HG02678 (cell line): ENCODE data around the gene MAPKAP1.
"Not testable (repeated sequence)": the region's sequence is repeated elsewhere in the genome, so short reads cannot be mapped to it uniquely, and the experiment has no call there.

Experiments
- ATAC-seq: cut with Tn5 transposase; IDR thresholded peaks from one replicate; pipeline ENCODE4 v1.9.1; 2021; ENCODE audit warnings: mild to moderate bottlenecking, moderate library complexity; ENCODE audit not compliant: unreplicated experiment

The MAPKAP1 gene

DNA sequence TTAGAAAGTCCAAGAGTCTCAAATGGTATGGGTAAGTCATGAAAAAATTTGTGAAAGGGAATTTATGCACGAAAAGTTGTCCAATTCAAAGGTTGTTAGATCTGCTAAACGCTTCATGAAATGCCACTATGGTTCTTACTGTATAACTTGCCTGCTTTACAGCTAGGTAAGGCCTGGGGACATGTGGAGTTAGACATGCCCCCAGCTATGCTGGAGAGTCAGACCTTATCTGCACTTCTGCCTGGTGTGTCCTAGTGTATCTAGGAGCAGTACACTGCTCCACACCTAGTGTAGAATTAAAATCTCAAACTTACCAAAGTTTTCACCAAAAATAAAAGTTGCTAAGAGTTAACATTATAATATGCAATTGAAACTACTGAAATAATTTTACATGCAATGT is 136.8 kb downstream of the MAPKAP1 start:
- ATAC-seq, result no peak

DNA sequence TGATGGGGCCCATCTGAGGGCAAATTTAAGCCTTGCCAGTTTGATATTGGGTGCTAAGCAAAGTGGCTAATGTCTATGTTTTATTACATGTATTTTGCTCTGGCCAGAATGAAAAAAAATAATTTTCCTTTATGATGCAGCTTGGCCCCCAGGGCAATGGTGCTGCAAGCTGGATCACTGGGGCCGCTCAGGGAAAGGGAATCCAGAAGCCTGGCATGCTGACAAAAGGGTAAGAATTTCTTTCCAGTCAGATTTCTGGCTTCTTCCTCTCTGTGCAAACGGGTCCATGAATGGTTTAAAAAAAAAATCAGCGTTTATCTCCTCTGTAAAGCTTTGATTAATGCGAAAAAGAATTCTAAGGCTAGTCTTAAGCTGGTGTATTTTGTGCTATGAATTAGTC is 138.4 kb downstream of the MAPKAP1 start:
- no peak for ATAC-seq

DNA sequence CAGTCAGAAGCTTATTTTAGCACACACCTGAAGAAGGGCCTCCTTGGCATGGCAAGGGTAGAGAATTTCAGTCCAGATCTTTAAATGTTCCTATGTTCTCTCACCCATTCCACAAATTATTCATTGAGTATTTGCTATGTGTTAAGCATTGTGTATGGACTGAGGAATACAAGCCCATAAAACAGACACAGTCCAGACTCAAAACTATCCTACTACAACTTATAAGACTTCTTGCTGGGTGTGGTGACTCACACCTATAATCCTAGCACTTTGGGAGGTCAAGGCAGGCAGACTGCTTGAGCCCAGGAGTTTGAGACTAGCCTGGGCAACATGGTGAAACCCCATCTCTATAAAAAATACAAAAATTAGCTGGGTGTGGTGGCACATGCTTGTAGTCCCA is 141.0 kb downstream of the MAPKAP1 start:
- ATAC-seq, result not testable (repeated sequence)

DNA sequence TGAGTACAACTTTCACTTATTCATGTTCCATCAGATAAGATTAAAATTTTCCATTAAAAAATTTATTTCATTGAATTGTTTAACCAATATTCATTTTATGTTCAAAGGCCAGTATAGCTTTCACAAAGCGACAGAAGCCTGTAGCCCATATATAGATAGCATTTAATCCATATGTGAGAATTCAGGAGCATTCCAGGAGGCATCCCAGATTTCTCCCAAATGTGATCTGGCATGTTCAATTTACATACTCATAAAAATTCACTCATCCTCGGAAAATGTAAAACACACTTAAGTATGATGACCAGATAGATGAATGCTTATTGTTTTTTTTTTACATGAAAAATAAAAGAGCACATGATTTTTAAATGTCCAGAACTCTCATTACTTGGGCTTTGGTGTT is 141.9 kb downstream of the MAPKAP1 start:
- no peak for ATAC-seq

DNA sequence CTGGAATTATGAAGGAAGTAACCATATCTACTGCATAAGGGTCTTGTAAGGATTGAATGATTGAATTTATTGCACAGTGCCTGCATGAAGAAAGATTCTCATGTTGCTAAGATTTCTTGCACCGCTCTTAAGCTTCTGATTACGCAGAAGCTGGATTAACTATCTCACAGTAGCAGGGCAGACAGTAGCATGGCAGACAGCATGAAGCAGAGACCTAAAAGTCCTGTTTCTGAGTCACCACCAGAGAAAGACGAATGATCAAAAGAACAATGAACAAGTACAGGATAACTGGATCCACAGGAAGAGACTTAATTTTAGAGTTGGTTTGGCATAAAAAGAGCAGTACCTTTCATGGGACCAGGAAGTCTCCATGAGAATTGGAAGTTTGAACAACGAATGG is 142.4 kb downstream of the MAPKAP1 start:
- ATAC-seq, result no peak

DNA sequence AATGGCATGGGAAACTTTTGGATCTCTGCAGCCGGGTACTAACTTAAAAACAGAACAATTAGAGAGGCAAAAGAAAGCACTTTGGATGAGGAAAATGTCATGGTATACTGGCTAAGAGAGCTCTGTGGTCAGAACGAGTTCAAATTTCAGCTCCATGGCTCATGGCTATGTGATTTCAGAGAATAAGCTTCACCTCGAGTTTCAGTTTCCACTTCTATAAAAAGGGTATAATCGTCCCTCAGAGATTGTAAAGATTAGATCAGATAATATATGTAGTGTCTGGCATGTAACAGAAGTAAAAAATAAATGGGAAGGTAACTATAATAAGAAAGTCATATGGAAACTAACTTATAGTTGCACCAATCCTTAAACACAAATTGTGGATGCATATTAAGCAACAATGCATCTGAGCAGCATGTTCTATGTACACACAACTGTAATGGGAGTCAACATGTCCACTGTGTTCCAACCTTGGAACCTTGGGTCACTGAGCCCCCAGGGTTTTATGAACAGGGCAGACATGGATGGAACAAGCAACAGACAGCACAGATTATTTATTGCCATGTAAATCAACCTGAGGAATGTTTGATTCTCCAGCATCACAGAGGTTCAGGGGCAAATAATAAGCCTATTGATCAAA is 145.4 kb downstream of the MAPKAP1 start:
- peak; percentile 60 for ATAC-seq

DNA sequence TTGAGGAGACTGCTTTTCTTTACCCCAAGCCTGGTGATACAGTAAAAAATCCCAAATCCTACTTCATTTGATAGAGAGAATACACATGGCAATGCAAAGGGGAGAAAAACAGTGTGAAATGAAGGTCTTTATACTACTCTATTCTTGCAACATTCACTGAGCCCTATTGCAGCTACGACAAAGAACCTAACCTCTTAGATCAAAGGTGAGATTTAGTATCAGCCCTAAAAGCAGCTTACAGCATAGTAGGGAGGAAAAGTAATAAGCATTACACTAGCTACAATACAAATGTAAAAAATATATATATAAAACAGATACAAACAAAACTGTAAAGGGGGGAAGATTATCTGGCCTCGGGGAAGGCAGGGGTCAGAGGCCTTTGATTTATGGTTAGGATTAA is 147.1 kb downstream of the MAPKAP1 start:
- ATAC-seq, result no peak

DNA sequence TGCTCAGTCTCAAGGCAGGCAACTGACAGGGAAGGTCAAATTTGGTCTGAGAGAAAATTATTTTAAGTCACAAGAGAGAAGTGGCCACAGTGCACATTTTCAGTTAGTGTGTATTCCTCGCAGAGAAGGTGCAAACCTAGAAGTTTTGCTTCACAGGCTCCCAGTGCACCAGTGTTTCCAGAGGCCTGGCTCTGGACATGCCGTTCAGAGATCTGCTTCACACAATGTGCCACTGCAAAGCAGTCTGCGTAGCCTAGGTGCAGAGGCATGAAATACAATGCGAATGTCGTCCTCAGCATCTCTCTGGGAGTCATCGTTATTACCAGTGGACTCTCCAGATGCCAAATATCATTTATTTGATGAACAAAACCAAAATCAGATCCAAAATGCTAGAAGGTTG is 147.8 kb downstream of the MAPKAP1 start:
- no peak for ATAC-seq

DNA sequence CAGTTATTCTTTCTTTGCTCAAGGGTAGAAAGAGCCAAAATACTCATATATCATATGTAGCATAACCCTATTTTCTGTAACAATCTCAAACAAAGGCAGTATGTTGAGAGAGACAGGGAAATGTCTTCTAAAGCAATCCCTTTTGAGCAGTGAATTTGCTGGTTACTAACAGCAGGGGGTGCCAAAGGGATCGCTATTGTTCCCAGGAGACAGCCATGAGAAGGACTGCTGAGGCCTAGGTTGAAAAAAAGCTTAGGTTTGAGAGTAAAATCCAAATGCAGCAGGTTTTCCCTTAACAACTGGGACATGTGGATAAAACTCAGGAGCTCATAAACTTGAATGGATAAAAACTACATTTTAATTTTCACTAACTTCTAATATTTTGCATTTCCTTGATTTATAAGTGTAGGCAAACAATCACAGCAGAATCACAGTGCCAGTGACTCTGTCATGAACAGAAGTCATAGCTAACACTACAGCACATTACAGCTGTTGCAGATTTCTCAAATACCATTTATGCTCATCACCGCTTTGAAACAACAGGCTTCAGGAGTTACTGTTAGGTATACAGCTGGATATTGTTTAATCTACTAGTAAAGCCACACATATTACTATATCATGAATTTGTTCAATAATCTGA is 148.4 kb downstream of the MAPKAP1 start:
- no peak for ATAC-seq

DNA sequence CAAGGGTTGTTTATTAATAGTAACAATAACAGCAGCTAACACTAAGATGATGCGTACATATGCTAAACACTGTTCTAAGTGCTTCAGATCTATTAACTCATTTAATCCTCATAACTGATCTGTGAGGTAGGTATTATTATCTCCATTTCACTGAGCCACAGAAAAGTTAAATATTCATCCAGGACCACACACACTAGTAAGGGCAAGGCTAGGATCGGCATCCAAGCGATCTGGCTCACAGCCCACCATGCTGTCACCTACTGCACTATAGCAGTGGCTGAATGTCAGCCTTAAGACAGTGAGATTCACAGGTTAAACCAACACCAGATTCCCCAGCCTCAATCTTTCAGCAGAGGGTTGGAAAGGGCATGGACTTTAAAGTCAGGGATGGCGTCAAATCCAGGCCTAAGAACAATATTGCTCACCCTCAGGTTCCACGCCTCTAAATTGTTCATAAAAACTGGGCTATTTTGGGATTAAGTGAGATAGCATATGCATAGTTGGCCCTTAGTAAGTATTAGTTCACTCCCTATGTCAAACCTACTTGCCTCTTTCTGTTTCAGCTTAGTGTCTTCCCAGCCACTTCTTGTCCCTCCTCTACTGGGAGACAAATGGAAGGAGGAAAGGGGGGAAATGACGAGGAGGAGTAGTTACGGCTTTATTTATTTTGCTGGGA is 150.8 kb downstream of the MAPKAP1 start:
- ATAC-seq, result no peak

DNA sequence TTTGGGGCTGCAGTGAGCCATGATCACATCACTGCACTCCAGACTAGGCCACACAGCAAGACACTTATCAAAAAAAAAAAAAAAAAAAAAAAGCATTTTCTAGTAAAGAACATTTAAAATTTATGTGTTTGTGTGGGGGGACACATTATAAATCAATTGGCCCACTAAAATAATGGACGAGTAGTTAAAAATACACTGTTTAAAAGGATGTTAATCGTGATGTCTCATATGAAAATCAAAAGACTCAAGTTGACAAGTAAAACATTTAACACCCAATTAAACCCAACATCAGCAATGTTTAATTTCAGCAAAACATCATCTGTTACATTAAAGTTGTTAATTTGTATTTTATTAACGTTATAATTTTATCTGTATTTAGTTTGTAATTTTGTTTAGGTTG is 152.3 kb downstream of the MAPKAP1 start:
- ATAC-seq, result no peak

DNA sequence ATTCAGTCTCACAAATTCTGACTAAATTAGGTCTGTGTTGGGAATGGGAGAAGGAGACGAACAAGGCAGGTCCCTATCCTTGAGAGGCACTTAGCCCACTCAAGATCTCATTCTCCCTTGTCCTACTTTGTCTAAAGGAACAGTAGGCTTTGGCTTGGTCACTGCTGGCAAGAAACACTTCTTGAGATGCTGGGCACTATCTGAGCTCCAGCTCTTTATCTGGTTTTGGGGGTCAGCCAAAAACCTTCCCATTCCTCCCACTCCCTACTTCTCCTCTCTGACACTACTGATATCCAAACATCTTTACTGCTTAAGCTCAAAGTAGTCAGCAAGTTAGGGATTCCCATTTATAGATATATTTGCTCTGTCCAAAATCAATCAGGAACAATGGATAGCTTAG is 155.2 kb downstream of the MAPKAP1 start:
- no peak for ATAC-seq

DNA sequence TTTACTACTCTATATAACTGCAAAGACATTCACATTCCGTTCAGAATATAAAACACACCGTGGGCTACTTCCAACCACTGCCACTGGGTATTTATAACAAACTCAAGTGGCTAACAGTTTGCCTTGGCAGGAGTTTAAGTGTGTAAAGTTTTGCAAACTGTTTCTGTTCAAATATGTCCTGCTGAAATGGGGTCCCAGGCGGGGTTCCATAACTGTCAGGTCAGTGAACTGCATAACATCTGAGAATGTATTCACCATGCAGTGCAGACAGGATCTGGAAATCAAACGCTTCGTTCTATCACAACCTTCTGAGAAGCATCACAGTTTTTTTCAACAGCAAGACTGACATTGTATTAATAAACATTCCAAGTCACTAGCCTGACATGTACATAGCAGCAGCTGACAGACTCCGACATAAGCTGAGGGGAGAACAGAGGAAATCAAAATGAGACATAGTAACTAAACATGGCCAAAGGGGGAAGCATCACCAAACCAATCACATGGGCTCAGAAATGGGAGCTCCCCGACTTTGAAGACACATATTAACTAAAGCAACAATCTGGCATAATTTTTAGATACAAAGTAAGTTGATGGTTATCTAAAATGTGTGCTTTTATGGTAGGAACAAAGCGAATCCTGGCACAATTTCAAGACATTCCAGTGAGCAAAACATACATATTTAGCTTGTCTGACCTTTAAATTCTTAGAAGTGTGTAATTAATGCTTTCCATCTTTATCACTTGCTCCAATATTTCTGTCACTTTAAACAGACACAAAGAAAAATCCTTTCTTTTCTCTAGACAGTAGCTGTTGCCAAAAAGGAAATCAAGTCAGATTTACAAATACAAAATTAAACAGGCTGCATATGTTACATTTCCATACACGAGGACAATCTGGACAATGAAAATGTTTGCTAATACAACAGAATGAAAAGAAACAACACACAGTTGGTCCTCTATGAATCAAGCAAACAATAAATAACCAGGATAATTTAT is 156.8 kb downstream of the MAPKAP1 start:
- ATAC-seq, result no peak

DNA sequence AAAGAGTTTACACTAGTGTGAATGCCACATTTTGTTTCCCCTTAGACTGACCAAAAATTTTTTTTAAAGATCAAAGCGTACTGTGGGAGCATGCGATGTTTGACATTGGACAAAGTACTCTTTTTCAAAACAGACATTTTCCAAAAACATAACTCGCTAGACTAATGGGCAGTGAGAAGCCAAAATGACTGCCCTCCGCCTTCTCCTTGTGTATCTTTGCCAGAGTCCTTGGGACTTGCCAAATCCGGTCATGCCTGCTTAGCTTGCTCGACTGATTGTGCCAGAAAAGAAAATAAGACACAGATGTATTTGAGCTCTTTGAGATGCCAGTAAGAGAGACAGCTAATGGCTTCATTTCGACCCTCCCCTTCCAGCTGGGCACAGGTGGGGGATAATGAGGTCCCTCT is 157.5 kb downstream of the MAPKAP1 start:
- ATAC-seq, result no peak

DNA sequence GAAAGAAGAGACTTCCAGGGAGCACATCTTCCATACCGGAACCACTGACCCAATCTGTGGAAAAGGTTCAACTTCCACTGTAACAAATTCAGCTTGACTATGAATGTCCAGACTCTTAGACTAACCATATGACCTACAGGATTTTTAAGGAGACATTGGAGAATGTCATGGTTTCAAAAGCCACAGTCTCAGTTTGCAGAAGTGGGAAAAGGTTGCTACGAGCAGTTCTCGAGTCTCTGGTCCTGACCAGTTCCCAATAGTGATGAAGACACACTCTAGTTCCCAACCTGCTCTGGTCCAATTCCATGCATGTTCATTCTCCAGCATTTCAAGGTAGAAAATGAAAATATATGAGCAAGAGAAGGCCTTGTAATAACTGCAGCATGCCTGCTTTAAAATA is 158.0 kb downstream of the MAPKAP1 start:
- ATAC-seq, result no peak

DNA sequence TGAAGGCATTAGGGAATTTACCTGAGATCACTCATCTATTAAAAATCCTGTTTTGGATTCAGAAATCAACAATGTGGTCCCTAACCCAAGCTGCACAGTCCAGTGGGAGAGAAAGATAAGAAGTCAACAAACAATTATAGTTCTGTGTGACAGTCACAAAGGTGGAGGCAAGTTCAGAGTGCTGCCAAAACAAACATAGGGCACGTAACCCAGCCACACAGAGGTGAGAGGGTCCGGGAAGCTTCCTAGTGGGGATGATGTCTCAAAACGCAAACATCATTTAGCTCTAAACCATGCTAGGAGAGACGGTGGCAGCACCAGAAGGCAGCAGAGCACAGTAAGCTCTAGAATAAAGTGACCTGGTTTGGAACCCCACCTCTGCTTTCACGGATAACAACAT is 158.9 kb downstream of the MAPKAP1 start:
- no peak for ATAC-seq

DNA sequence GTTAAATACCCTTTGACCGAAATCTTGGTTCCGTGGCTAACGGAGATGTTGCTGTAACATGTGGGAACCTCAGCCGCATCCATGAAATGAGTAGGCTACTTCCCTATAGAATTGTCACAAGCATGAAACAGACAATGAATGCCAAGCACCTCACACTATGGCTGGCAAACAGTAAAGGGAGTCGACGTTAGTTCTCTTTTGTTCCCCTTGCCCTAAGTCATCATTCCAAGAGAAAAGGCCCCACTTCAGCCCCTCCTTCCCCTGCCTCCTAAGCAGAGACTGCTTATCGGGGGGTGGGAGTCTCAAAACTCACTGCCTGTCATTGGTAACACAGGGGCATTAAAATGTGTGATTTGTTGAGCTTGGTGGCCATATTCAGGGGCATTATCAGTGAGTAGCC is 159.6 kb downstream of the MAPKAP1 start:
- ATAC-seq, result no peak

DNA sequence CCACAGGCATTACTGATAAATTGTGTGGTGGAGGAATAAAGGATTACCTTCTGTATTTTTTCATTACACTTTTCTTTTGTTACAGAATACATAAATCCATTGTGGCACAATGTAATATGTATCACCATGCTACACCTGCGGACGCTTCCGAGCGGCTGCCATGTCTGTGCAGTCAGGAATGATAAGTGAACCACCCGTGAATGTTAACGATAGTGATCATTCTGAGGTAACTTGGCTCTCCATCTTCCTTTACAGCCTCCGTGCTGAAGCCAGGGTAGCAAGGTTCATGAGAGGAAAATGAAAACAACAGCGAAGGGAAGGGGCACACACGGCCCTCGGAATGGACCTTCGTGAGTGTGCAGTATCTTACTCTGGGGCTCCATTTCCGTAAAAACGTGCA is 161.2 kb downstream of the MAPKAP1 start:
- ATAC-seq, result no peak

DNA sequence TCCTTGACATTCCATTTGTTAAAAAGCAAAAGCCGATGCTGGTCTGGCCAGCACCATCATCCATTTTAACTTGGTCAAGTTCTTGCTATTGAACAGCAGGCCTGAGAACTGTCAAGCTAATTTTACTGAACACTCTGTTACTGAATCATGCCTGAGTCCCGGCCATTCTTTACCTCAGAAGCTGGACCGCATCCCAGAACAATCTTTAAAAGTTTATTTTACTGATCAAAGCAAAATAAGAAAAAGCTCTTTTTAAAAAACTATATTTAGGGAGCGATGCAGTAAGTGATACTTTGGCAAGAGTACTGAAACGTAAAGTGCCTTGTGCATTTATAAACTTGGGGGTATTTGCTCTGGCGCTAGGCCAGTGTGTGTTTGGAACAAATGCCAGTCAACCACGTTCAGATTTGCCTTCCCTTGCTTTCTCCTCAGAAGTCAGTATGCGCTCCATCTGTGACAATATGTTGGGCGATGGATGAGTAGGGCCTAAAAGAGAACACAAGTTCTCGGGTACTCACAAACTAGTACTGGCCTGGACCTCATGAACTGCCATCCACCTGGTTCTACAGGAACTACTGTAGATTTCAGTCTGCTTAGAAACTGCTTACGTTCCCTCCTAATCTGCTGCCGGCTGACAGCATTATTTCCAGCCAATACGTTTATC is 161.9 kb downstream of the MAPKAP1 start:
- no peak for ATAC-seq

DNA sequence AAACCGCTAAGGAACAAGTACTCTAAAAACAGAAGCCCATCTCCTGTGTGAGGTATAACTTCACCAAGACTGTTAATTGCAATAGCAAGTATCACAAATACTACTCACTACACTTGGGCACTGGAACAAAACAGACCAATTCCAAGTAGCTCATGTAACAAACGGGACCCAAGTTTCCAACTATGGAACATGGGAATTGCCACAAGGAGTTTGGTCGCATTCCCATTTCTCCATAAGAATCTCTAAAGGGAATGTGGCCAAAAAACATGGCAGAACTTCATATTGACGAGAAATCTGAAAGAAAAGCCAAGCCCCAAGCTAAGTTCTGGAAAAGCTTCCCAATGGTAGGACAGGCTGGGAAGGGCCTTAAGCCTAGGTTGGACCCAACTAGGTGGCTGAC is 162.5 kb downstream of the MAPKAP1 start:
- ATAC-seq, result no peak

DNA sequence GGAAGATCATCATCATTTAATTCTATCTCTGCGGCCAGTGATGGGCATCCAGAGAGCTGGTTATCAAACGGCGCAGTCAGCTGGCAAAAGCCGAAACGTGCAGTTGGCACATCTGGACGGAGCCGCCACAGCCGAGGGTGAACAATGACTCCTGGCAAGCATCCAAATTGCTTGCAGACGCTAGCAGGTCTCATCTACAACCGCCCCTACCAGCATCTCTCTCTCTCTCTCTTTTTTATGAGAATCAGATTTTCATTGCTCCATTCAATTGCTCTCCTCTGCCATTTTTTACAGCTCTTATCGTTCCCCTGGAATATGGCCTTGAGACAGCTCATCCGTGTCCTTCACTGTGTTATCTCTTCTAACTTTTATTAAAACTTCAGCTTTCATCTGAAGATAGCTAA is 165.2 kb downstream of the MAPKAP1 start:
- ATAC-seq, result no peak
